Measurements from ENCODE around the gene LRCH2.

The LRCH2 gene

DNA sequence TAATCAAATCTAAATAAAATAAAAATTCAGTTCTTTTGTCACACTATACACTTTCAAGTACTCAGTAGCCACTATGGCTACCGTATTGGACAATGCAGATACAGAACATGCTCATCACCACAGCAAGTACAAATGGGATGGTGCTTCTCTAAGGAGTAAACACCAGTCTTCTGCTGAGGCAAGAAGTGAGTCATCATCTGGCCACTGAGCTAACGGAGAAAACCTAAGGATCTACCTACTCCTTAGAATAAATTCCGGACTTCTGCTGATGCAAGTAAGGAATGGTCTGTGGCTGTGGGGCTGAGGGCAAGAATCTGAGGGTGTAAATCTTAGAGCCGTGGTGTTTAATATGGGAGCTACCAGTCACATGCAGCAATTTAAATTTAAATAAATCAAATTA, 56.0 kb downstream of the LRCH2 start:
- Histone ChIP-seq H3K36me3 (ENCODE audit: insufficient read depth, low read length) (no peaks in the 10 kb centered on the region), H3K4me3 (ENCODE audit: low read depth, low read length, poor library complexity, severe bottlenecking) (no peak overlapping the region), H3K9me2 (ENCODE audit: low read depth, low read length) (no peaks in the 10 kb centered on the region)

DNA sequence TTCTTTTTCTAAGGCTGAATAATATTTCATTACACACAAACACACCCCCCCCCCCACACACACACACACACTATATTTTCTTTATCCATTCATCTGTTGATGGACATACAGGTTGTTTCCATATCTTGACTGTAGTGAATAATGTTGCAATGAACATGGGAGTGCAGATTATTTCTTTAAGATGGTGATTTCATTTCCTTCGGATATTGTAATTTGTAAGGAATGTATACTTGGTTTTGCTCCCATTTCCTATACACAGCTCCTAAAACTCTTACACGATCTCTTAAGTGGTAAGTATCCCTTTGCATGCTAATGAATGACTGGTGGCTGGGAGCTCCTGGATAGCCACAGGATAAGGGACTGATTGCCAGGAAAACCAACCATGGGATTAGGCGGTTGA, 59.3 kb downstream of the LRCH2 start:
- Histone ChIP-seq H3K4me2 (ENCODE audit: low read length) (no peak overlapping the region), H3K9me3 (ENCODE audit: low read length) (no peaks in the 10 kb centered on the region), H3K4me3 (ENCODE audit: low read depth, low read length, poor library complexity, severe bottlenecking) (no peak overlapping the region), H3K9ac (ENCODE audit: low read length) (no peak overlapping the region), H2AFZ (ENCODE audit: low read length) (no peak overlapping the region), H4K20me1 (ENCODE audit: insufficient read depth, low read length) (no peaks in the 10 kb centered on the region), H3K9me2 (ENCODE audit: low read depth, low read length) (no peaks in the 10 kb centered on the region), H3K27me3 (ENCODE audit: insufficient read depth, low read length) (no peaks in the 10 kb centered on the region), H3K79me2 (ENCODE audit: insufficient read depth, low read length) (no peaks in the 10 kb centered on the region), H3K36me3 (ENCODE audit: insufficient read depth, low read length) (no peaks in the 10 kb centered on the region), H3K27ac (ENCODE audit: low read depth, low read length, poor library complexity, severe bottlenecking) (no peak overlapping the region), H3K4me1 (ENCODE audit: insufficient read depth, low read length, severe bottlenecking) (no peaks in the 10 kb centered on the region), H3F3A (ENCODE audit: insufficient read depth, low read length) (no peaks in the 10 kb centered on the region)
- TF ChIP-seq EZH2 (IDR thresholded peaks at IDR 0.05; ENCODE audit: borderline replicate concordance, low read length): no peak
- TF ChIP-seq, protein P1, sequence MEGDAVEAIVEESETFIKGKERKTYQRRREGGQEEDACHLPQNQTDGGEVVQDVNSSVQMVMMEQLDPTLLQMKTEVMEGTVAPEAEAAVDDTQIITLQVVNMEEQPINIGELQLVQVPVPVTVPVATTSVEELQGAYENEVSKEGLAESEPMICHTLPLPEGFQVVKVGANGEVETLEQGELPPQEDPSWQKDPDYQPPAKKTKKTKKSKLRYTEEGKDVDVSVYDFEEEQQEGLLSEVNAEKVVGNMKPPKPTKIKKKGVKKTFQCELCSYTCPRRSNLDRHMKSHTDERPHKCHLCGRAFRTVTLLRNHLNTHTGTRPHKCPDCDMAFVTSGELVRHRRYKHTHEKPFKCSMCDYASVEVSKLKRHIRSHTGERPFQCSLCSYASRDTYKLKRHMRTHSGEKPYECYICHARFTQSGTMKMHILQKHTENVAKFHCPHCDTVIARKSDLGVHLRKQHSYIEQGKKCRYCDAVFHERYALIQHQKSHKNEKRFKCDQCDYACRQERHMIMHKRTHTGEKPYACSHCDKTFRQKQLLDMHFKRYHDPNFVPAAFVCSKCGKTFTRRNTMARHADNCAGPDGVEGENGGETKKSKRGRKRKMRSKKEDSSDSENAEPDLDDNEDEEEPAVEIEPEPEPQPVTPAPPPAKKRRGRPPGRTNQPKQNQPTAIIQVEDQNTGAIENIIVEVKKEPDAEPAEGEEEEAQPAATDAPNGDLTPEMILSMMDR (IDR thresholded peaks at IDR 0.05; ENCODE audit: low read length): no peak

More for the DNA sequence above, 56.0 kb downstream of the LRCH2 start:
- no peaks in the 10 kb centered on the region for H3F3A ChIP-seq (ENCODE audit: insufficient read depth, low read length)
- TF ChIP-seq, protein P1 (IDR thresholded peaks at IDR 0.05; ENCODE audit: low read length): no peak
- TF ChIP-seq EZH2 (IDR thresholded peaks at IDR 0.05; ENCODE audit: borderline replicate concordance, low read length): no peak
- no peak overlapping the region for H3K27ac ChIP-seq (ENCODE audit: low read depth, low read length, poor library complexity, severe bottlenecking)
- H3K27me3 ChIP-seq (ENCODE audit: insufficient read depth, low read length): no peaks in the 10 kb centered on the region
- H3K9ac ChIP-seq (ENCODE audit: low read length): no peak overlapping the region
- no peaks in the 10 kb centered on the region for H3K79me2 ChIP-seq (ENCODE audit: insufficient read depth, low read length)
- no peak overlapping the region for H3K4me2 ChIP-seq (ENCODE audit: low read length)
- H4K20me1 ChIP-seq (ENCODE audit: insufficient read depth, low read length): no peaks in the 10 kb centered on the region
- H3K9me3 ChIP-seq (ENCODE audit: low read length): no peaks in the 10 kb centered on the region
- H3K4me1 ChIP-seq (ENCODE audit: insufficient read depth, low read length, severe bottlenecking): no peaks in the 10 kb centered on the region
- H2AFZ ChIP-seq (ENCODE audit: low read length): no peak overlapping the region

DNA sequence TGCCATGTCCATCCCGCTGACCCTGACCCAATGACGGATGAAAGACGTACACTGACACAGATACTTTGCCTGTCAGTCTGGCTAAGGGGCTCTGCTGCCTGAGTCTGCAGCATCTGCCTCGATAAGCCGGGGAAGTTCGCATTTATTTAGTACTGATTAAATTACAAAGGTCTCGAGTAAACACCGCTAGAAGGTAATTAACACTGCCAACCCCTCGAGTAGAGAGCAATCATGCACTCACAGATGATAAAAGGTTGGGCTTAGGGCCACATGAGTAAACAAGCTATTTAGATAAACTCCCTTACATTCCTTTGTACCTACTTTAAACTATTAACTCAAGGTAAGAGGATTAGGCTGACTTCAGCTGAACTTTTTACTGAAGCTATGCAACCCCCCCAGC, 60.7 kb downstream of the LRCH2 start:
- H3K4me1 ChIP-seq (ENCODE audit: insufficient read depth, low read length, severe bottlenecking): no peaks in the 10 kb centered on the region
- H3K36me3 ChIP-seq (ENCODE audit: insufficient read depth, low read length): no peaks in the 10 kb centered on the region
- H3F3A ChIP-seq (ENCODE audit: insufficient read depth, low read length): no peaks in the 10 kb centered on the region
- H3K9me2 ChIP-seq (ENCODE audit: low read depth, low read length): no peaks in the 10 kb centered on the region
- H3K27me3 ChIP-seq (ENCODE audit: insufficient read depth, low read length): no peaks in the 10 kb centered on the region
- H2AFZ ChIP-seq (ENCODE audit: low read length): no peak overlapping the region
- no peak overlapping the region for H3K27ac ChIP-seq (ENCODE audit: low read depth, low read length, poor library complexity, severe bottlenecking)
- H3K79me2 ChIP-seq (ENCODE audit: insufficient read depth, low read length): no peaks in the 10 kb centered on the region
- TF ChIP-seq, protein P1 (IDR thresholded peaks at IDR 0.05; ENCODE audit: low read length): no peak
- no peak for TF ChIP-seq EZH2 (IDR thresholded peaks at IDR 0.05; ENCODE audit: borderline replicate concordance, low read length)
- H4K20me1 ChIP-seq (ENCODE audit: insufficient read depth, low read length): no peaks in the 10 kb centered on the region
- H3K9me3 ChIP-seq (ENCODE audit: low read length): no peaks in the 10 kb centered on the region
- H3K4me2 ChIP-seq (ENCODE audit: low read length): no peak overlapping the region
- no peak overlapping the region for H3K4me3 ChIP-seq (ENCODE audit: low read depth, low read length, poor library complexity, severe bottlenecking)
- no peak overlapping the region for H3K9ac ChIP-seq (ENCODE audit: low read length)
